ENCODE measurements around the gene EHHADH. TPM values are rescaled to one million over a fixed set of nuclear protein-coding genes. Genes with fewer than 3 reads are reported as not detected.

Gene EHHADH
- total and polyA plus RNA-seq, 9 of the 15 experiments (the other 6 are each of a cell fraction or from before 2014, with no cell fraction given): 3.6 to 6.4 (median 5.4) TPM

- TF ChIP-seq RERE (CRISPR knock-in tag; IDR thresholded peaks at IDR 0.05; ENCODE audit: borderline replicate concordance): no peak
Measured at GRCh38 chr3:185150561-185150960, 103.3 kb downstream of the EHHADH start (continued).

GRCh38 chr3:185149591-185149990, 104.3 kb downstream of the EHHADH start:
- FAIRE-seq (no peak), ATAC-seq (no peak), DNase-seq (ENCODE audit: extremely low read depth in 1 of 4, low spot score in 3 of 4) (no peak)
- H3K36me3 ChIP-seq (ENCODE audit: control insufficient read depth, insufficient read depth, low read length): no peaks in the 10 kb centered on the region
- in situ Hi-C loops (cut with MboI): no loop called here
- H3K27me3 ChIP-seq (ENCODE audit: control insufficient read depth in 2 of 2, insufficient read depth in 2 of 2, low read length in 2 of 2): peaks cover 24 to 28% of the 10 kb centered on the region in 2 experiments; a peak in 4 of 5 replicates
- no peaks in the 10 kb centered on the region for H3K79me2 ChIP-seq (ENCODE audit: control insufficient read depth, insufficient read depth, low read length)
- no peak overlapping the region for H3K27ac ChIP-seq (ENCODE audit: extremely low read depth, low read depth, low read length)
- H3K9me1 ChIP-seq (ENCODE audit: control insufficient read depth, insufficient read depth, low read length): no peaks in the 10 kb centered on the region
- peaks cover 0 to 14% of the 10 kb centered on the region in 2 experiments; a peak in 3 of 5 replicates for H3K4me1 ChIP-seq (replicated peaks in 1 of 2; ENCODE audit: control insufficient read depth in 2 of 2, insufficient read depth in 2 of 2, low read length in 2 of 2)
- H3K4me3 ChIP-seq: no peak overlapping the region
- ChIA-PET CTCF (ENCODE audit: low intra/inter-chr PET ratio) (no interaction called here), POLR2A (interaction anchor here (1.5 to 3.0 kb wide), 2 partner anchors 8 to 14 kb away, joined by 3 to 11 read pairs; no protein-coding TSS in a partner anchor)
- H3K9ac ChIP-seq (ENCODE audit: insufficient read depth in 1 of 2, low read depth in 2 of 2, low read length in 2 of 2): no peak overlapping the region
- no peak overlapping the region for H3K4me2 ChIP-seq (ENCODE audit: insufficient read depth, low read length)
- no TSS peak for BruUV-seq (replicated peaks)
- no peaks in the 10 kb centered on the region for H3K9me3 ChIP-seq (replicated peaks; ENCODE audit: control insufficient read depth, insufficient read depth, low read depth, low read length)
- no peaks in the 10 kb centered on the region for H4K20me1 ChIP-seq (replicated peaks; ENCODE audit: control insufficient read depth, insufficient read depth, low read length)
- 2% methylated on average over 3 of the region's 3 CpGs for WGBS (ENCODE audit: insufficient coverage, low coverage, missing lambda C conversion rate)
- H2AFZ ChIP-seq (ENCODE audit: low read depth, low read length): no peak overlapping the region
- intact Hi-C loops (cut with micrococcal nuclease): no loop called here
- TF ChIP-seq SRSF3 (IDR thresholded peaks at IDR 0.05; ENCODE audit: insufficient read depth, low read length) (no peak), PBX2 (CRISPR knock-in tag; IDR thresholded peaks at IDR 0.05; ENCODE audit: low read depth) (no peak), PBX2 (tag; conservative IDR thresholded peaks at IDR 0.05; ENCODE audit: low read depth) (no peak), NONO (IDR thresholded peaks at IDR 0.05; ENCODE audit: low read depth in 2 of 2, low read length in 1 of 2) (no peak), KDM1A (IDR thresholded peaks at IDR 0.05) (no peak), HSF4 (CRISPR knock-in tag; IDR thresholded peaks at IDR 0.05; ENCODE audit: borderline replicate concordance) (no peak), SNRNP70 (optimal IDR thresholded peaks at IDR 0.05; ENCODE audit: low read depth, low read length) (no peak), ILK (tag; IDR thresholded peaks at IDR 0.05; ENCODE audit: borderline replicate concordance, low read depth) (no peak), ZNF79 (CRISPR knock-in tag; IDR thresholded peaks at IDR 0.05; ENCODE audit: low read depth) (no peak), KHSRP (IDR thresholded peaks at IDR 0.05) (no peak), NCOR1 (IDR thresholded peaks at IDR 0.05) (no peak)

Measured in K562 (cell line).